Measurements from ENCODE around the gene PIGO. TPM values are rescaled to one million over a fixed set of nuclear protein-coding genes. Genes with fewer than 3 reads are reported as not detected.

Gene PIGO
- total RNA-seq, 1 experiment from 2014 or later = 23.4 TPM

GRCh38 chr9:35116539-35116897 is 20.1 kb upstream of the PIGO start:
- peak overlapping the region; percentile 83 to 98 (median 96); a peak in 6 of 7 replicates for H3K27ac Mint-ChIP-seq
- no CpG with 5 or more reads among the region's 12 CpGs for WGBS (ENCODE audit: extremely low coverage, insufficient read length, low lambda C conversion rate)
- Histone ChIP-seq H3K79me1 (ENCODE audit: insufficient read depth, low read depth, low read length, poor library complexity, severe bottlenecking) (no peaks in the 10 kb centered on the region), H3T11ph (ENCODE audit: low read length) (no peak overlapping the region), H2BK15ac (ENCODE audit: low read depth, low read length) (no peak overlapping the region), H2AK5ac (ENCODE audit: insufficient read length, low read length) (no peak overlapping the region), H3K4ac (ENCODE audit: low read depth, low read length) (no peak overlapping the region), H3K9me3 (ENCODE audit: control insufficient read depth, low read depth, low read length) (no peaks in the 10 kb centered on the region), H2BK120ac (ENCODE audit: low read depth, low read length, poor library complexity, severe bottlenecking) (no peak overlapping the region), H3K27ac (ENCODE audit: insufficient read length, low read depth, low read length) (no peak overlapping the region), H3K18ac (ENCODE audit: insufficient read length, low read depth, low read length) (no peak overlapping the region), H4K5ac (ENCODE audit: insufficient read length, low read depth, low read length) (no peak overlapping the region), H3K4me2 (ENCODE audit: insufficient read depth, insufficient read length, low read length) (peak overlapping the region; percentile 96), H3K4me1 (ENCODE audit: insufficient read depth, low read length) (peaks cover 2% of the 10 kb centered on the region; the same call in 1 of the 2 replicates), H3K9ac (ENCODE audit: extremely low read depth, insufficient read length, low read length) (peak overlapping the region; percentile 31), H2AFZ (ENCODE audit: low read length) (no peak overlapping the region), H3K23me2 (ENCODE audit: insufficient read length, low read depth, low read length, poor library complexity, severe bottlenecking) (peaks cover 14% of the 10 kb centered on the region), H3K27me3 (ENCODE audit: insufficient read depth, low read length) (no peaks in the 10 kb centered on the region), H2BK20ac (ENCODE audit: low read depth, low read length, poor library complexity, severe bottlenecking) (no peak overlapping the region), H3K14ac (ENCODE audit: insufficient read depth, low read length) (no peak overlapping the region; the same call in 1 of the 2 replicates), H4K8ac (replicated peaks; ENCODE audit: insufficient read length, low read depth, low read length) (no peak overlapping the region), H3K23ac (ENCODE audit: insufficient read length, low read depth, low read length) (no peak overlapping the region), H2BK12ac (ENCODE audit: insufficient read length, low read depth, low read length) (no peak overlapping the region), H4K20me1 (ENCODE audit: control insufficient read depth, insufficient read depth, insufficient read length) (no peaks in the 10 kb centered on the region), H3K56ac (ENCODE audit: insufficient read length, low read depth, low read length) (no peak overlapping the region), H3K79me2 (ENCODE audit: insufficient read depth, low read length) (no peaks in the 10 kb centered on the region), H2BK5ac (ENCODE audit: insufficient read length, low read length) (no peak overlapping the region), H4K91ac (ENCODE audit: insufficient read length, low read depth, low read length) (no peak overlapping the region)
- H3K4me1 Mint-ChIP-seq = peaks cover 34 to 37% of the 10 kb centered on the region in 2 experiments
- no peaks in the 10 kb centered on the region for H3K36me3 Mint-ChIP-seq (ENCODE audit: insufficient read depth in 1 of 3, low read depth in 3 of 3)
- H3K27me3 Mint-ChIP-seq (ENCODE audit: low read depth) = 0 out of 2 replicates have a peak, but pooled peaks cover 4% of the 10 kb centered on the region
- no peak for DNase-seq
- TF ChIP-seq CTCF (conservative IDR thresholded peaks at IDR 0.05) = no peak
- H3K4me3 Mint-ChIP-seq = peak overlapping the region; percentile 87 to 94
- no peaks in the 10 kb centered on the region for H3K9me3 Mint-ChIP-seq

Data from H9 (cell line).